HL-60/S4 treated with phorbol 12-myristate 13-acetate at 8.2 ng/mL for 4 days and 3 days (cell line): ENCODE results near the gene ZFAND3.
"Not testable (repeated sequence)": the region's sequence is repeated elsewhere in the genome, so short reads cannot be mapped to it uniquely, and the experiment has no call there.

ENCODE experiments used
- in situ Hi-C: fragments of 300-500 bp; cut with MboI; formaldehyde crosslinking; loops from 2 replicates; pipeline ENCODE4 v1.15.0; 2022; ENCODE audit warnings: low sequenced_read_pairs

ZFAND3 gene

GRCh38 chr6:37889486-37889885 lies 70.0 kb downstream of the ZFAND3 start:
- in situ Hi-C loops: no loop called here

- in situ Hi-C loops: no loop called here
Observed at GRCh38 chr6:37891072-37891471, 71.5 kb downstream of the ZFAND3 start.

- in situ Hi-C loops: no loop called here
Observed at GRCh38 chr6:37893257-37893656, 73.7 kb downstream of the ZFAND3 start.

GRCh38 chr6:37893734-37894133 lies 74.2 kb downstream of the ZFAND3 start:
- in situ Hi-C loops: not testable (repeated sequence)

DNA sequence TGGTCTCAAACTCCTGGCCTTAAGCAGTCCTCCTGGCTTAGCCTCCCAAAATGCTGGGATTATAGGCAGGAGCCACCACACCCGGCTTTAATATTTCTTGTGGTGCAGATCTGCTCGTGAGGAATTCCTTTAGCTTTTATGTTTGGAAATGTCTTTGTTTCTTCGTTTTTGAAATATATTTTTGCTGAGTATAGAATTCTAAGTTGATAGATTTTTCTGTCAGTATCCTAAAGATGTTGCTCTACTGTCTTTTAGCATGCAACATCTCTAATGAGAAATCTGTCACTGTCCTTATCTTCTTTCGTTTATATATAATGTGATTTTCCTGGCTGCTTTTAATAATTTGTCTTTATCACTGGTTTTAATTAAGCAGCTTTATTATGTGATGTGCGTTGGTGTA lies 75.1 kb downstream of the ZFAND3 start:
- in situ Hi-C loops: no loop called here

DNA sequence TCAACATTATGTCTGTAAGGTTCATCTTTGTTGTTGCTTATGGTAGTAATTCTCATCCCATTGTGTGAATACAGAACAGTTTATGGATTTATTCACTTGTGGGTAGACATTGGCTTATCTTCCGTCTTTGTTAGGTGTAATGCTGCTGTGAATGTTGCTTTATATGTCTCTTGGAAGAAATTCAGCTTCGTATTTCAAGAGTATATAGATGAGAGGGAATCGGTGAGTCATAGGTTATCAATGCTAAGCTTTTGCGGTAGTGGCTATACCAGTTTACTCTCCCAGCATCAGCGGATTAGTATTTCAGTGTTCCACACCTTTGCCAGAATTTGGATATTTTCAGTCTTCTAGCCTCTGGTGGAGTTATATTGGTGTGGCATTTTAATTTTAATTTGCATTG lies 77.8 kb downstream of the ZFAND3 start:
- in situ Hi-C loops: no loop called here

DNA sequence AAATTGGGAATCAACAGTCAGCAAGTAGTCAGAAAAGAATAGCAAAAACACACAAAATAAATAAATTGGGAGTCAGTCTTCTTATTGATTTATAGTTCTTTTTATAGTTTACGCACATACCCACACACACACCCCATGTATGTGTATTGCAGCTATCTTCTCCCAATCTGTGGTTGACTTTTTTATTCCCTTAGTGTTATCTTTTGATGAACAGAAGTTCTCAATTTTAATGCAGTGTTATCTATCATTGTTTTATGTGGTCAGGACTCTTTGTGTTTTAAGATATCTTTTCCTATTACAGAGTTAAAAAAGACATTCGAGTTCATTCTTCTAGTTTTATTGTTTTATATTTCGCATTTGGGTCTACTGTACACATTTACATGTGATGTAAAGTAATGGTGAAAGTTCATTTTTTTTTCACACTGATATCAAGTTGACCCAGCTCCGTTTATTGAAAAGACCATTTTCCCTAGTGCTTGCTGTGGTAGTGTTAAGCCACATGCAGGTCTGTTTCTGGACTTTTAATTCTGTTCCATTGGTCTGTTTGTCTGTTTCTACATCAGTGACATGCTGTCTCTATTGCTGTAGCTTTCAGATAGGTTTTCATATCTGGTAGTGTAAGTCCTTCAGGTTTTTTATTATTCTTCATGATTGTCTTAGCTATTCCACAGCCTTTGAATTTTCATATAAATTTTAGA lies 78.4 kb downstream of the ZFAND3 start:
- in situ Hi-C loops: no loop called here

DNA sequence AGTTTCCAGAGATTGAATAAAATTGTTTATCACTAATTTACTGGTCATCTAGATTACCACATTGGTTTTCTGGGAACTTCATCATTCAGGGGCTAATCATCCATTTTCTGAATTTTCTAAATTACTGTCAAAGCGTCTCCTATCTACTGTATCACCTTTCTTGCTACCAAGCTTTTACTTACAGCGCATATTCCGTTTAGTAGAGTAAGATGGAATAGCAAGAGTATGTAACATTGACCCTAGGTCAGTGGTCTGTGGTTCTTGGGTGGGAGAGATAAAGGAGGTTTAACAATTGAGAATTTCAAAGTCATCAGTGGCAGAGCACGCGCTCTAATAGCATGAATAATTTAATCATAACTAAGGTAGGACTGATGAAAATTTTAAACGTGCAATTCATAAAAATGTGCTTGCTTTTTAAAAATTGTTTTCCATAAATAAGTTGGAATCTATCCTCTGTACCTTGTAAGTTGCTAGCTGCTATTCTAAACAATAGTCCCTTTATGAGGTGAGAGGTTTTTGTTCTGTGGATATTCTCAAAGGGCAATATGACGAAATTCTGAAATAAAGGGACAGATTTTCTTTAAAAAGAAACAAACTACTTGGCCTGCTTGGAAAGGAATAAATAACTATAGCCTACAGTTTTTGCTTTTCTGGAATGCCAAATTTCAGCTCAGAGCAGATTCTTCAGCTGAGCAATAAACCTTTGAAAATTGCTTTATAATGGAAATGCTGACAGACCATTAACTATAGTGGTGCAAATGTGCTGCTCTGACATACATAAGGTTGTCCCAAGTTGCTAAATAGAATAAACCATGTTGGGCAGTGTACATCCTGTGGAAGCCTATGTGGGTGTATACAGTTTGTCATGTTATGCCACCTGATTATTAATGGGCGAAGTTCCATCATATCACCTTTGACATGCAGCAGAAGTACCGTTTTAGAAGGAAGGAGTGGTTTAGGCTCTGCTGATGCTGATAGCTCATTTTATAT lies 84.1 kb downstream of the ZFAND3 start:
- in situ Hi-C loops: no loop called here

- in situ Hi-C loops: no loop called here
Observed at GRCh38 chr6:37904590-37904989, 85.1 kb downstream of the ZFAND3 start.

DNA sequence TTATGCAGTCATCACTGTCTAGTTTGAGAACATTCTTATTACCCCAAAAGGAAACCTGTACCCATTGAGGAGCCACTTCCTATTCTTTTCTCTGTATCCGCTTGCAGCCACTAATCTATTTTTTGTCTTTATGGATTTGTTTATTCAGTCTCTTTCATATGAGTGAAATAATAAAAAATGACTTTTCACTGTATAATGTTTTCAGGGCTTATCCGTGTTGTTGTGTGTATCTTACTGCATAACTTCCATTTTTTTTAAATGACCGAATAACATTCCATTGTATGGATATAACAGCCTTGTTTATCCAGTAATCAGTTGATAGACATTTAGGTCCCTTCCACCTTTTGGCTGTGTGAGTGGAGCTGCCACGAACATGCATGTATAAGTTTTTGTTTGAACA lies 86.6 kb downstream of the ZFAND3 start:
- in situ Hi-C loops: no loop called here

DNA sequence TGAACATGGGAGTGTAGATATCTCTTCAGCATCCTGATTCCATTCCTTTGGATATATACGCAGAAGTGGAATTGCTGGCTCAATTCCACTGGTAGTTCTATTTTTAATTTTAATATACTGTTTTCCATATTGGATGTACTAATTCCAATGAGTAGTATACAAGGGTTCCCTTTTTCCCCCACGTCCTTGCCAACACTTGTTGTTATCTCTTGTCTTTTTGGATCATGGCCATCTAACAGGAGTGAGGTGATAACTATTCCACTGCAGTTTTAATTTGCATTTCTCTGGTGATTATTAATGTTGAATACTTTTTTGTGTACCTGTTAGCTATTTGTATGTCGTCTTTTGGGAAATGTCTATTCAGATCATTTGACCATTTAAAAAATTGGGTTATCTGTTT lies 91.5 kb downstream of the ZFAND3 start:
- in situ Hi-C loops: no loop called here

DNA sequence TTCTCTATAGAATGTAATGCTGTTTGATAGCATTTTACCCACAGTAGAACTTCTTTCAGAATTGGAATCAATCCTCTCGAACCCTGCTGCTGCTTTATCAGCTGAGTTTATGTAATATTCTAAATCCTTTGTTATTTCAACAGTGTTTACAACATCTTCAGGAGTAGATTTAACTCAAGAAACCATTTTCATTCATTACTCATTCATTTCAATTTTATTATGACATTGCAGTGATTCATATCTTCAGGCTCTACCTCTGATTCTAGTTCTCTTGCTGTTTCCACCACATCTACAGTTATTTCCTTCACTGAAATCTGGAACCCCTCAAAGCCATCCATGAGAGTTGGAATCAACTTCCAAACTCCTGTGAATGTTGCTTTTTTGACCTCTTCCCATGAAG lies 93.7 kb downstream of the ZFAND3 start:
- in situ Hi-C loops: no loop called here

GRCh38 chr6:37915463-37915862 lies 95.9 kb downstream of the ZFAND3 start:
- in situ Hi-C loops: no loop called here

DNA sequence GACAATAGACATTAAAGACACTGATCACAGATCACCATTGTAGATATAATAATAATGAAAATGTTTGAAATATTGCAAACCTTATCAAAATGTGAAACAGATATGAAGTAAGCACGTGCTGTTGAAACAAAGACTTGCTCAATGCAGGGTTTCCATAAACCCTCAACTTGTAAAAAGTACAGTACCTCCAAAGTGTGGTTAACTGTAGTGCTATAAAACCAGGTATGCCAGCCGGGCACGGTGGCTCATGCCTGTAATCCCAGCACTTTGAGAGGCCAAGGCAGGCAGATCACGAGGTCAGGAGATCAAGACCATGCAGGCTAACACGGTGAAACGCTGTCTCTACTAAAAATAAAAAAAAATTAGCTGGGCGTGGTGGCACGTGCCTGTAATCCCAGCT lies 96.6 kb downstream of the ZFAND3 start:
- in situ Hi-C loops: no loop called here

DNA sequence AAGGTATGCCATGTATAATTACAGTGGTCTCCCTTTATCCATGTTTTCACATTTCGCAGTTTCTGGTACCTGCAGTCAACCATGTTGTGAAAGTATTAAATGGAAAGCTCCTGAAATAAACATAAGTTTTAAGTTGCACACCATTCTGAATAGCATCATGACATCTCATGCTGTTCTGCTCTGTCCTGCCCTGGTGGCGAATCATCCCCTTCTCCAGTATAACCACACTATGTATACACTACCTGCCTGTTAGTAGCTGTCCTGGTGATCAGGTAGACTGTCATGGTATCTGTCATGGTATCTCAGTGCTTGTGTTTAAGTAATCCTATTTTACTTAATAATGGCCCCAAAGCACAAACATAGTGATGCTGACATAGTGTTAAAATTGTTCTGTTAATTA lies 97.1 kb downstream of the ZFAND3 start:
- in situ Hi-C loops: no loop called here

DNA sequence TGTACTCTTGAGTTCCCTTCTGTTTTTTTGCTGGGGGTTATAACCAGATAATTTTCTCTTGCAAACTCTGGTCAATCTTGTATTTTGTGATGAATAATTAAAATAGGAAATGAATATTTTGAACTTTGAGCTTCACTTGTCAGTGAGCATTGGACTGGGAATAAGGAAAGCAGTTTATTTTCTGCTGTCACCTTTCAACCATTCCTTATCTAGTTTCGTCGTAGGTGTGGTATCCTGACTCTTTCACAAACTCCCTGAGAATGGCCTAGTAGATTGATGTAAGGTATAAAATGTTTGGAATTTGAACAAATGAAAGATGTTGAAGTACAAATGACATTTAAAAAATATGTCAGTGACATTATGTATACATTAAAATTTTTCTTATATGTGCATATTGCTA lies 98.0 kb downstream of the ZFAND3 start:
- in situ Hi-C loops: no loop called here

DNA sequence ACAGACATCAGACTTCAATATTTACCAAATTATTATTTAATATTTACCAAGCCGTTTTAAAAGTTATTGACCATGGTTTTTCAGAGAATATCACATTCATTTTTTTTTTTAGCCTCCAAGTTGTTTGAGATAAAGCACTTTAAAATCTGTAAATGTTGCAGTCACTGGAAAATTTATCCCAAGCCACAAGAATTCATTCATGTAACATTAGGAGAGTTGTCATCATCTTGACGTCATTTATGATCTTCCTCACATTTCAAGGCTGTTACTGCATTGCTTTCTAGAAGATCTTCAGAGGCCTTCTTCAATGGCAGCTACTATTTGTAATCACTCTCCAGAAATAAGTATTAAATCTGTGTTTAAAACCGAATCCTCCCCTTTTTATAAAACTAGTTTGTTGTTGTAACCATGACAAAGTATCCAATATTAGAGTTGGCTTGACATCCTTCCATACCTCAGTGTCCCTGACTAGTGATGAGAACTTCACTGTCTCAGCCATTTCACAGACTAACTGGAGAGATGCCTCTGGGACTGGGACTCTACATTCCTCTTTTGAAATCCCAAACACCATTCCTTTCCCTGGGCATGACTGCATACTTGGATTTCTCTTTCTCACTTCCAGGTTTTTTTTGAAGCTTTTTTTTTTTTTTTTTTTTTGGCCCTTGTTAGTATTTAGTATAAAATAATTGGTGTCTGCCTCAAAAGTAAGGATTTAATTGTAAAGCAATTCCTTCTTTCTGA lies 100.1 kb downstream of the ZFAND3 start:
- in situ Hi-C loops: no loop called here

DNA sequence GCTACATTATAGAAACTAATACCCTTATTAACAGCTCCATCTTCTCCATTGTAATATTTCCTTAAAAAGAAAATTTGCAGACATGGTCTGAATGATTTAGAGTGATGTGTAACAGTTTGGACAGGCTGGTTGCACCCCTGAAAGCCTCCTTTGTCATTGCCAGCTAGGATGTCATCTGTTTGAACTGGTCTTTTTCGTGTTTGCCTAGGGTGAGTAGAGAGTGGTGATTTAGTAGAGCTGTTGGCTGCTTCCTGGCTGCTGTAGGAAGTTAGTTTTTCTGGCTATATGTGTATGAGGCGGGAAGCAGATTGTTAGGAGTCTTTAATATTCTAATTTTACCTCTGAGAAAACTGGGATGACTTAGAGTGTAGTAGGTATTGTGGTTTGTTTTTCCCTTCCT lies 101.1 kb downstream of the ZFAND3 start:
- in situ Hi-C loops: no loop called here

GRCh38 chr6:37922563-37922962 lies 103.0 kb downstream of the ZFAND3 start:
- in situ Hi-C loops: no loop called here

DNA sequence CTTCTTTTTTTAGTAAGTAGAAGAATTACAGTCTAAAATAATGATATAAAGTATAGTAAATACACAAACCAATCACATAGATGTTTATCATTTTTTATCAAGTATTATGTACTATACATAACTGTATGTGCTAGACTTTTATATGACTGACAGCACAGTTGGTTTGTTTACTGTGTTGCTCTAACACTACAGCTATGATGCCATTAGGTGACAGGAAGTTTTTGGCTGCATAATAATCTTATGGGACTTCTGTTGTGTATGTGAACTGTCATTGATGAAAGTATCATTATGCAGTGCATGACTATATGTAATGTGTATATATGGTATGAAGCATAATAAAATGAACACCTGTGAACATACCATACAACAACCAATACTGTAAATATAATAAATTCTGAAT lies 104.0 kb downstream of the ZFAND3 start:
- in situ Hi-C loops: no loop called here

GRCh38 chr6:37926661-37927060 lies 107.1 kb downstream of the ZFAND3 start:
- in situ Hi-C loops: no loop called here
